ENCODE measurements around the gene FOXO1.

The FOXO1 gene

DNA sequence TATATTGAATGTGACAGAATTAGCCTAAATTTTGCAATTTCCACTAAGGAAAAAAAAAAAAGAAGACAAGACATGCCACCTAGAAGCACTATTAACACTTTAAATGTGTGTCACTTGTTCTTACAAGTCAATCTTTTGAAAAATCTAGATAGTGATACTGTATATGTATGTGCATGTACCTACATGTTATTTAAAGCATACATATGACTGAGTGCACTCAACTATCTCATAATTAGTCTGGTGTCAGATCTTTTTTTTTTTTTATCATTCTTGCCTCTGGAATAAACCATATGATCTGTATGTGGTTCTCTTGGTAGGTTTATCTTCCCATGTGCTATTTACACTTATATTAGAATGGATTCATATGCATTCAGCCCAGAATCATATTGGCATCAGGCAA lies 62.3 kb downstream of the FOXO1 start:
- DNase-seq (ENCODE audit: low read depth): no peak

DNA sequence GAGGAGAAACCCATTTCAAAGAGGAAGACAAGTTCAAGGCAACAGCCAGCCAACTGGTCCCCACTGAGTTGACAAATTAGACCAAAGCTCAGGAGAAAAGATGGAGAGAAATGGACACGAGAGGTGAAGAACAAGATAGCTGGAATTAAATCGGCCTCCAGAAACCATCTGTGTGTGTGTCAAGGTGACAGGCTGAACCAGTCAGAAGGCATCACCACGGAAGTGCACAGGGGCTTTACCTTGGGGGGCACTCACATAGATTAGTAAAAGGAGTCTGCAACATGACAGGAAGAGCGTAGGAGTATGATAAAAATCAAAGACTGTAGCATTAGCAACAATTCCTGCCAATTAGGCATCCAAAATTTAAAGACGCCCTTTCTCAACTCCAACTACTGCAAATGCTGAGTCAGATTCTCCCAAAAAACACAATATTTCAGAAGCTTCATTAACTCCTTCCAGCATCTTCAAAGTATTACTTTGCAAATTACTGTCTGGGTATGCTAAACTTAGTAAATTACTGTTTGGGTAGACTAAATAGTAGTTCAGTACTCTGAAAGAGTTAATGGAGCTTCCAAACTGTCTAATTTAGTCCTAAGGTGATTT lies 66.2 kb downstream of the FOXO1 start:
- no peak for DNase-seq (ENCODE audit: low read depth)

DNA sequence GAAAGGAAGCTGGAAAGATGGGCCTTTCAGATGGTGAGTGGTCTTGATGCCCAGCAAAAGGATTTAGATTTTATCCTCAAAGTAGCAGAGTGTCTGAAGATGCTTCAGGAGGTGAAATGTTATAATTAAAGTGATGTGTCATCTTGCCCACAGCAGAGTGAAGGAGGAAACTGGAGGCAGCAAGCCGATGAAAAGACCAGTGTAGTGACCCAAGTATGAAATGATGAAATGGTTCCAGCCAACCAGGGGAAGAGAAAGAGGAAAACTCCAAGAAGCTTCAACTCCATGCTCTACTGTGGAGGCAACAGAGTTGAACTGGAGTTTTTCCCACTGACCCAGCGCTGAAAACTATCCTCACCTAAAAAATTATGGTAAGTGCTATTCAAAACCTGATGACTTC lies 66.7 kb downstream of the FOXO1 start:
- DNase-seq (ENCODE audit: low read depth): no peak

GRCh38 chr13:40599124-40599523 lies 67.3 kb downstream of the FOXO1 start:
- DNase-seq (ENCODE audit: low read depth): no peak

- DNase-seq (ENCODE audit: low read depth): no peak
Measured at GRCh38 chr13:40598569-40598968, 67.9 kb downstream of the FOXO1 start.

DNA sequence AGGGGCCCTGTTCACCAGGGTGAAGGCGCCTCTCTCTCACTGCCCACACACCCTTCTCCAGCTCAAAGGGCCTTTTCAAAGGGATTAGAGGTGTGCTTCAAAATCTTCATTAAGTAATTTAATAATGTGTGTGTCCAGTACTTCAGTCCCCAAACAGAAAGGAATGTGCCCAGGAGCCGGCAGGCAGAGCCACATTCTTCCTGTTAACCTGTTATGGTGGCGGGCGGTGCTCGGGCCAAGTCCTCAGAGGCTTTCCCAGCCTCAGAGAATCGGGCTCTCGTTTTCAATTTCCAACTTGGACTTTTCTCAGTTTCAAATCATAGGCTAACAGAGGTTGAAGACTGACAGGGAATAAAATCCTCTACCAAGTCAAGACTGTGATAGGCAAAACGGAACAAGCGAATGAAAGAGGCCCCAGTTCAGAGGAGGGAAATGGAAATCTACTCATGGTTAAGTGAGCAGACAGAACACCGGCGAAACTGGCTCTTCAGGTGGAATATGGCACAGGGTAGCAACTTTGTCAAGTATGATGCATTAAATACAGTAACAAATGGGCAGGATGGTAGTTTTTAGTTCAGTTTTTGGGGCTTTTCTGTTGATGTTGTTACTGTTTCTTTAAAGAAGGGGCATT lies 68.6 kb downstream of the FOXO1 start:
- DNase-seq (ENCODE audit: low read depth): no peak

- no peak for DNase-seq (ENCODE audit: low read depth)
Measured at GRCh38 chr13:40596484-40596883, 70.0 kb downstream of the FOXO1 start.

DNA sequence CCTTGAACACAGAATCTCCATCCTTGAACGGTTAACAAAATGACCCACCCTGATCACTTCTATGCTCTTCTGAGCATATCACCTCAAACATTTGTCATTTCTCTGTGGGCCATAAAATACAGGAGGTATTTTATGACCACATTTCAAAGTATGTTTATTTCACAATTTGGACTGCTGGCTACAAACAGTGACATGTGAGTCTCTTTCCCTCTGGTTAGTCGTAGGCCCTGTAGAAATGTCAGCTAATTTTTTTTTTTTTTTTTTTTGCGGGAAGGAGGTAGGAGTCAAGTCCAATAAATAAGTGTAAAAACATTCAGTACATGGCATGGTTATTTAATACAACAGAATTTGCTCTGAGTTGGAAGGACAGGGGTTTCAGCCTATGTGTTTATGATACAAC lies 70.7 kb downstream of the FOXO1 start:
- DNase-seq (ENCODE audit: low read depth): no peak

DNA sequence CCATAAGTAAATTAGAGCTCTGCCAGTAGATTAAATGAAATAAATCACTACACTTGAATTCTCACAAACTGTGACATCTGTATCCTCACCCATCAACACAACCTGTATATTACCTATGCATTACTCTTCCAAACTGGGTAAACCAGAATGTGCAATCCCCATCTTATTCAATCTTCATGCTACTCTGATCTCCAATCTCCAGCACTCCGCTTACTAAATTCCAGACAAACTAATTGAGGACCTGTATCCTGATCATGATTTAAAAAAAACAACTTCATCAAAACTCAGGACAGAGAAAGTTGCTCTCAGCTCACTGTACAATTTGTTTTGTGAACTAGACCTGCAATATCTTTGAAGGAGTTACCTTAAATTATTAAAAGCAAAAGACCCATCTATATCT lies 74.4 kb downstream of the FOXO1 start:
- DNase-seq (ENCODE audit: low read depth): no peak

DNA sequence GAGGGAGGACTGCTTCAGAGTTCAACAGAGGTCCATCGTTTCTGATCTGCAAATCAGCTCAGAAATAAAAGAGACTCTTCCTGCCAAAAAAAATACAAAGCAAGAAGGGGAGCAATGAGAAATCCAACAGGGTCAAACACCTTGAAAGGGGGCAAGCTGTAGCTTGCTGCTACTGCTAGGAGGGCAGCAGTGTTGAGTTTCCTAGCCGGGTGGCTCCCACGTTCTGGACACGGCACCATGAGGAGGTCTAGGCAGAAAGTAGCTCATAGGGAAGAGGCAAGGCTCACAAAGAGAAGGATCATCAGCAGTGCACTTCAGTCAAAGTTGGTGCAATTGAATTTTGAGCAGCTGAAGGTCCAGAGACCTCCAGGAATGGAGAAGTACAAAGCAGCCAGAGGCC lies 75.3 kb downstream of the FOXO1 start:
- no peak for DNase-seq (ENCODE audit: low read depth)

DNA sequence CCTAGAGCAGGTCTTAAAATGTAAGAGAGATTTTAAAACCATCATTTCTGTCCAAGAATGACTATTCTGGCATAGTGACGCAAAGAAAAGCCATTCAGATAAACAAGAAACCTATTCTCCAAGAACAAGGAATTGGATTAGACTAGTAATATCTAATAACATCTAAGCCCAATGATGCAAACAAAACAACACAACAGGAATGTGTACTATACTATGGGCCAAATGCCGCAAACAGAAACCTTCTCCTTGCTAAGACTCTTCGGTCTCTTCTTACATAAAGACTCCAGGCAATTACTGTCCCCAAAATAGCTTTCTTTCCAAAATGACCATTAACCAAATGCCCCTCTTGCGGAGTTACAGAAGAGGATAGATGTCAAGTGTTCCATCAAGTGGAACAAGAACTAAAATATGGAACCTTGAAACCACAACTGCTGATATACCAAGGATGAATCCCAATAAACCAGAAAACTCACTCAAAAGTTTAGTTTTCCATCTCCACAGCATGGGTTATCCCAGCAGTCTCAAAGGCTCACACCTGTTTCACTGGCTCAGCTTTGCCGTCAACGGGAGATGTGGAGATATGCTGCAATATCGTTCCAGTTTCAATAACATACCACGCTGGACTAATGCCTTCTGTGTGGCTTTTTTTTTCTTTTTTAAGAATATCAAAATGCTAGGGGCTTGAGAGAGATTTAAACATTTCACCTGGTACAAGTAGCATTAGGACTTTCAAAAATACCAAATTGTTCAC lies 76.2 kb downstream of the FOXO1 start:
- DNase-seq (ENCODE audit: low read depth): no peak

DNA sequence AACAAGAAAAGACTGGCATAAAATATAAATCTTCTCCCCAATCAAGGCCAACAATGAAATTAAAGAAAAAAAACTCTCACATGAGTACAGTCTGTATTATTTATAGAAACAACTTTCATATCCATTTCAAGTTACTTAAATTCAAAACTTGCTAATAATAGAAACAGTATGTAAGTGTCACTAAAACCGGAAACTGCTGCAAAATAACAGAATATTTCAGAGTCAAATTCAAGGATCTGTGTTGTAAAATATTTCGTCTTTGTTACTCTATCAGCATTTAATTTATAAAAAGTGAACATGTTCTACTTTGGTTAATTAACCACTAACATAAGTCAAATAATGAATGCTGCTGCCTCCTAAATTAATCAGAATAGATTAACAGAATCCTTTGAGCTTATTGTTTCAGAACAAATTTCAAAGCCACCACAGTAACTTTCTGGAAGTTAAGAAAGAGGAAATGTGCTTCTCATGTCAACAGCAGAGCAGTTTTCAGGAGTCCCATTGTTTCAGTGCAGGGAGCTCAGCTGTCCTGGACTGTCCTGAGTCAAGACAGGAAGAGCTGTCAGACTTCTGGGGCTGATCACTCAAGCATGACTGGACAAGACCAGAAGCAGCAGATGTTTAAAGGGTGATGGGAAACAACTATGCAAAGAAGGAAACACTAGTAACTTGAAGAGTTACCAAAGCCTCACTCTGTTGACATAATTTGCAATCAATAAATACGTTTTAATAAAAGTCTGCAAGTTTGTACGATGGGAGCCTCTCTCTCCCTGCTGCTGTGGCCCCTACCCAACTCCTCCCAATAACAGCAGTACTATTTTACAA lies 76.9 kb downstream of the FOXO1 start:
- no peak for DNase-seq (ENCODE audit: low read depth)

DNA sequence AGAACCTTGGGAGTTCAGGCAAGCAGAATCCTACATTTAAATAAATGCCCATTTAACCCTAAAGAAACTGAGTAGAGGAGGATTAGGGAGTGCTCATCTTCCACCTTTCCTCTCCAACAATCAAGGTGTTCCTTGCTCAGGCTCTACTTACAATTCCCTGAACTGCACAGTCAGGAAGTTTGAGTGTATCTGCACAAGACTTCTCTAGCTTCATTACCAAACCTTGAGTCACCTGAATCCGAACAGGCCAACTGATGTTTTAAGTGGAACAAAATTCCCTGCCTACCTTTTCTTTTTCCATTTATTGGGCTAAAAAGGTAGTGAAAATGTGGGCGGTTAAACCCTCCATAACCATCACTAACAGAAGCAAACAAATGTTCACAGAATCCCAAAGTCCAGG lies 78.3 kb downstream of the FOXO1 start:
- no peak for DNase-seq (ENCODE audit: low read depth)

GRCh38 chr13:40586886-40587565 lies 79.4 kb downstream of the FOXO1 start:
- no peak for DNase-seq (ENCODE audit: low read depth)

- no peak for DNase-seq (ENCODE audit: low read depth)
Measured at GRCh38 chr13:40585911-40586471, 80.5 kb downstream of the FOXO1 start.

- DNase-seq (ENCODE audit: low read depth): no peak
Measured at GRCh38 chr13:40583738-40584137, 82.7 kb downstream of the FOXO1 start.

DNA sequence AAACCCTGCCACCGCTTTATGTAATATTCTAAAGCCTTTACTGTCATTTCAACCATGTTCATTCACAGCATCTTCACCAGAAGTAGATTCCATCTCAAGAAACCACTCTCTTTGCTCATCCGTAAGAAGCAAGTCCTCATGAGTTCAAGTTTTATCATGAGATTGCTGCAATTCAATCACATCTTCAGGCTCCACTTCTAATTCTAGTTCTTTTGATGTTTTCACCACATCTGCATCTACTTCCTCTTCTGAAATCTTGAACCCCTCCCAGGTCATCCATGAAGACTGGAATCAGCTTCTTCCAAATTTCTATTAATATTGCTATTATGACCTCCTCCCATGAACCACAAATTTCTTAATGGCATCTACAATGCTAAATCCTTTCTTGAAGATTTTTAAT lies 83.9 kb downstream of the FOXO1 start:
- no peak for DNase-seq (ENCODE audit: low read depth)

DNA sequence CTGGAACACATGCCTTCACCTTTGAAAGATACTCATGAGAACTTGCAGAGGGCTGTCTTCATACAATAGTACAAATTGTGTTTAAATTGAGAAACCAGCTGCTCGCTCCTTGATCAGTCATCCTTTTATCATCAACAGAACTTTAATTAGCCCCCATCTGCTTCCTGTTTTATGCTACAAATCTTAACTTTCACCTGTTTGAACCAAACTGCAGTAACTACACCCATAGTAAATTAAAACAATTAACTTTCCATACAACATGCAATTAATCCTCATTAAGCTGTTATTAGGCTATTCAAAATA lies 85.2 kb downstream of the FOXO1 start:
- no peak for DNase-seq (ENCODE audit: low read depth)

DNA sequence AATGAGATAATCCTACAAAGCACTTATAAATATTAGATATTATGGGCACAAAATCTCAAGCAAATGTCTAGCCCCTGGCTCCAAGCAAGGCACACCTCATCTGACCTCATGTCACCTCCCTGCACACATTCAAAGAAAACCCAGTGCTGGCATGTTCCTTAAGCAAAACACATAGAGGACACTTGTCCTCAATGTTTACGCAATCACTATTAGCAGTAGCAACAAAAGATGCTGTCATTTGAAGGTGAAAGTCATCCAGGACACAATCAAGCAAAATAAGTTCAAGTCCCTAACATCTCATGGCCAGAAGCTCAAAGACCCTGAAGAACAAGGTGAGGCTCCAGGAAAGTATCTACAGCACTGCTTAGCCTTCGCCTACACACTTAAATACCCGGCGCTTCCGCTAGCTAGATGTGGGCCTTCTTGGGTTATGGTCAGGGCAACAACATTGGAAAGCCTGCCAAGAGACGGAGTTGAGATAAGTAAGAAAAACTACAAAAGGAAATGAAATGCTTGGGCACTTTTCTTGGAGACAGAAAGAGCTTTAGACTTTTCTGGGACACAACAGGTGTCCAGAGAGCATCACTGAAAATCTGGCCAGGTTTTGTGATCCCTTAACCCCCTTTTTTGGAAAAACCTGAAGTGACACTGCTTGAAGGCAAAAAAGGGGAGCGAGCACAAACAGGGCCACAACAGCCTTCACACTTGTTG lies 85.7 kb downstream of the FOXO1 start:
- no peak for DNase-seq (ENCODE audit: low read depth)

DNA sequence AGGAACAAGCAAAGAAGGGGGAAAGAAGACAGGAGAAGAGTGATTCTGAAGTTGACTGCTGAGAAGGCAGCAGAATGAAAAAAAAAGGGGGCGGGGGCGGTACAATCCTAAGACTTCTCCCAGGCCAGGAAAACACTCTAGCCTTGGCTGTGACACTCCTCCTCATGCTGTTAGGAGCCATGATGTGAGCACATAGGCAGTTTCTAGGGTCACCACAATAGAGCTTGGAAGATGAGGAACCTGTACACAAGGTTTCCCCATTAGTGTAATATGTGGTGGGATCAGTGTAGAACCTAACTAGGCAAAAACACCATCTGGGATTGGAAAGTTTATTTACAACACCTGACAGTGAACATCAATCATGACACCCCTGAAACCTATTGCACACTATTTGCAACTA lies 86.9 kb downstream of the FOXO1 start:
- DNase-seq (ENCODE audit: low read depth): no peak

DNA sequence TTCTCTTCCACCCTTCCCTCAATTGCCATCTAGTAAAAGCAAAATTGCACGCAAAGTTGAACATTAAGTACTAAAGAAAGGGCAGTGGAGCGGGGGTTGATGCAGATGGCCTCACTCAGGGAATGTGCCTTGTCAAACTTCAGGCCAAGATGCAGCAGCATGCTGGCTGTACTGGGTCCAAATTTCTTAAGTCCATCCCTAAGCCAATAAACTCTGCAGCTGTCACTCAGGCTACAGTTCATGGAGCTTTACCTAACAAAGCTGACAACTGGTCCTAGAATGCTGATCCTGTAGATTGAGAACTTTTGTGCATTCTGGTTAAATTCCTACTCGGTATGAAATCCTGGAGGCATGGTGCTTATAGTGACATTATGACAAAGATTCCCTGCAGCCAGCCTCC lies 88.4 kb downstream of the FOXO1 start:
- DNase-seq (ENCODE audit: low read depth): no peak

Data from stimulated activated CD8-positive, alpha-beta memory T cell treated with anti-CD3 and anti-CD28 coated beads, Interleukin-15, amount 100 ng/mL, for 1 hour (primary cell).